Left hindlimb (tissue), 1 donor: ENCODE results near the gene DIP2C.
"Not testable (repeated sequence)": the region's sequence is repeated elsewhere in the genome, so short reads cannot be mapped to it uniquely, and the experiment has no call there.

ENCODE experiments used
- DNase-seq: peaks from one replicate; pipeline ENCODE4 v3.0.0-alpha.2; 2018

DIP2C gene

DNA sequence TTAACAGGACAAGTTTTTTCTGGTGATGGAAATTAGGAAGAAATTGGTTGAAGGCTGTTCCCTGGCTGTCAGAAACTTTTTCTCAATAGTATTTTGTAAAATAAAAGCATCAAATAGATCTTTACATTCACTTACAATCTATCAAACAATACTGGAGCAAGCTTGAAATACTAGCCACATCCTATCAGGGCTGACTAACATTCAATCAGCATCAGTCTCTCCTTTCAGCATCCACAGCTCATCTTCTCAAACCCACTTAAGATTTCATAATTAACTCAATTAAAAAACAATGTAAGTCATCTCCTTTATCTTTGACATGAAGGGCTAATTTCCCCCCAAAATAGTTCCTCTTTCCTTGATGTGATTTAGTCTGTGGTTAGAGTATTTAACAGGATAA is 80.2 kb downstream of the DIP2C start:
- no peak for DNase-seq

DNA sequence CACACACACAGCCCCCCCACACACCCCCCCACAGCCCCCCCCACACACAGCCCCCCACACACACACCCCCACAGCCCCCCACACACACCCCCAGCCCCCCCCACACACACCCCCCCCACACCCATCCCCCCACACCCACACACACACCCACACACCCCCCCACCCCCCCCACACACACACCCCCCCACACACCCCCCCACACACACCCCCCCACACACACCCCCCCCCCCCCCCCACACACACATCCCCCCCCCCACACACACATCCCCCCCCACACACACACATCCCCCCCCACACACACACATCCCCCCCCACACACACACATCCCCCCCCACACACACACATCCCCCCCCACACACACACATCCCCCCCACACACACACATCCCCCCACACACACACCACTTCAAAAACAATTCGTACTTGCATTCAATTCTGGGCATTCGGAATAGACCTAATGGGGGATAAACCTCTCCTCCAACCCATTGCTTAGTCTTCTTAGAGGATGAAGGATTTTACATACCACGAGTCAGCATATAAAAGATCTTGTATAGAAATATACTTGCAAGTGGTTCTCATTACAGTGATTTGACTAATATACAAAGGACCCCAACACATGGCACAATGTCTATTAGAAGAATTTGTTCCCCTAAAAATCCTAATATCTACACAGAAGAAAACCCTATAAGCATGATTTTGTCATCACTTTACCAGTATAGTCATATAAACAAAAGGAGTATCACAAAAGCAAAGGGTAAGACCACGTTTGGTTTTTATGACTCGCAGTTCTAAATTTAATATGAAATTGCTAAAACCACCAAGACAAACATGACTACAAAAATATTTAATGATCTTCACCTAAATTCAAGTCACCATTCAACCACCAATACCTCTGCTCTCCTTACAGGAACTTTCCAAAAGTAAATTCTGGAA is 80.9 kb downstream of the DIP2C start:
- no peak for DNase-seq

- peak; percentile 39 for DNase-seq
These were observed 81.8 kb downstream of the DIP2C start for GRCh38 chr10:607545-608185.

DNA sequence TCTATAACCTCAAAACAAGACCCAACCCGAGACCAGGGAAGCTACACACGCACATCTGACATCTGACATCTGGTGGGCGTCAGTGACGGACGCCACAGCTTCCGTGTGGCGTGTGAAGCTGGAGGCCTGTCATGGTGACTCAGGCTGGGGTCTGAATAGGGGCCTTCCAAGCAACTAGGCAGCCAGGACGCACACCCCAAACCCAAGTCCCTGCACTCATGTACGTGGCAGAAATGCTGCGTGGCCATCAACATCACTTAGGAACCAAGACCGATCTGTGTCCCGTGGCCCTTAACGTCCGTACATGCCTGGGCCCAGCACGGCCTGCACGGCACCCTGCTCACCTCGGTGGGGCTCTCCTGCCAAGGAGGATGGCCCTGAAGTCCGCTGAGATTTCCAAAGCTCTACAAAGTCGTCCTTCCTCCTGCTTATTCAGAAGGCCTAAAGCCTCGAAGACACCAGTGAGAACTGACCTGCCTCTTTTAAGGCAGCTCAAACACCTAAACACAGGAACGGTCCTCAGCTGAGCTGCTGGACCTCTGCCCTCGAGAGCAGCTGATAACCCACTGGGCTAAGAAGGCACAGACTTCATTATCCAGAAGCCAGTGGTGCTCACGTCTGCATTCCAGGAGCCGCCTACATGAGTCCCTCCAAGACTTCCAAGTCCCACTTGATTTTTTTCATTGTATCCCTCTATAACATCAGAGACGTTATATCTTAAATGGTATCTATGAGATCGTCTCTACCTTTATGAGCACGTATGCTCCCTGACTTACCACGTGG is 82.5 kb downstream of the DIP2C start:
- DNase-seq: peak; percentile 23

- peak; percentile 10 for DNase-seq
These were observed 83.7 kb downstream of the DIP2C start for GRCh38 chr10:605632-606325.

- peak; percentile 23 for DNase-seq
These were observed 84.5 kb downstream of the DIP2C start for GRCh38 chr10:604716-605631.

GRCh38 chr10:603745-604144 is 85.7 kb downstream of the DIP2C start:
- DNase-seq: no peak

GRCh38 chr10:602391-603005 is 87.0 kb downstream of the DIP2C start:
- DNase-seq: peak; percentile 10

GRCh38 chr10:601660-601963 is 87.9 kb downstream of the DIP2C start:
- no peak for DNase-seq

DNA sequence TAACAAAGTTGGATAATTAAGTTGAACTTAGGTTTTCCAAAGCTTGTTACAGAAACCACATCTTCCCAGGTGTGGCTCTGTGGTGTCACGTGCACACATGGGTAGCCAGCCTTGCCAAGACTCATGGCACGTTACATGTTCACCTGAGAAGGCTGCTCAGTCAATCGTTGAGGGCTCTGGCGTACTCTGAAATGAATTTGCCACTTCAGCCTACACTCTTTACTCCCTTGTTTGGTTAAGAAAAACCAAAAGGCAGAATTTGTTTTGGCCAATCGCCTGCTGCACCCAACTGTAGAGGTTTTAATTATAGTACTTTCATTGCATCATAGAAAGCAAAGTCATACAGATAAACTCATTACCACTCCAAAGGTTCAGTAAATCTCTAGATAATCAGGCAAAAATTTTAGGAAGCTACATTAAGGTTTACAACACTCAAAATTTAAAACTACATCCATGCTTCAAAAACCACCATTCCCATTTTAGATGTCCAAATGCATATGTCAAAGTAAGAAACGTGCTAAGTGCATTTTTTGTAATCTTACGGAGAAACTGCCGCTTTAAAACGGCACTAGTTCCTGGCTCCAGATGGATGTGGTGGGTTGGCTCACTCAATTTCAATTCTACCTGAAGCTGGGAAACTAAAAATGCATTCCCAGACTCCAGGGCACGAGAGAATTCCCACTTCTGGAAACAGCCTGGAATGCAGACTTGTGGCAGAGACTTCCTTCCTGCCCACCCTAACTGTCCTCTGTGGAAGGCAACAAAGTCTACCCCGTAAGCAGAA is 88.4 kb downstream of the DIP2C start:
- no peak for DNase-seq

DNA sequence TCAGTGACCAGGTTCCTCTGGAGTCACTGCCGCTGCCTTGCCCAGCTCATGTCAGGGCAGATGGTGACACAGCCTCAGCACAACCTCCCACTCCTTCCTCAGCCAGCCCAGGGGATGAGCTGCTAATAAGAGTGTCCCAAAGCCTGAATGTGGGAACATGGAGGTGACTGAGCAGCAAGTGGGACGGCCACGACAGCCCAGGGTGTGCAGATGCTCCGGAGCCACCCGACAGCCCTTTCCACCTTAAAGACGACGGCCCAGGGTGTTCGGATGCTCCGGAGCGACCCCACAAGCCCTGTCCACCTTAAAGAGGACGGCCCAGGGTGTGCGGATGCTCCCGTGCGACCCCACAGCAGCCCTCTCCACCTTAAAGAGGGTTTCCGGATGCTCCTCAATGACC is 89.2 kb downstream of the DIP2C start:
- DNase-seq: no peak

DNA sequence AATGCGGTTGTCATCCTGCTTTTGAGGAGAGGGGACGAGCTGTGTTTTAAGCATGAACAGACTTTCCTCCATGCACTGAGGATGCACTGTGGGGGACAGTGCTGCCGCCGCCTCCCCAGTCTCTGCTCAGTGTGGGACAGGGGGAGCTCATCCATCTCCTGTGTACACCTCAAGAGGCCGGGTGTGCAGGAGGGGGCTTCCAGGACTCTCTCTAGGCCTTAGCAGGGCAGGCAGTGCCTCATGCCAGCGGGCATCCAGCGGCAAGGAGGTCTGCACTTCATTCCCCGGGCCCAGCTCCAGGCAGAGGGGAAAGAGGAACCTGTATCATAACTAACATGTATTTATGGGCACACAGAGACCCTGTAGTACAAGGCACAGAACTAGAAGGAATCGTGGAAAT is 89.7 kb downstream of the DIP2C start:
- no peak for DNase-seq

GRCh38 chr10:598415-599170 is 90.9 kb downstream of the DIP2C start:
- DNase-seq: no peak

DNA sequence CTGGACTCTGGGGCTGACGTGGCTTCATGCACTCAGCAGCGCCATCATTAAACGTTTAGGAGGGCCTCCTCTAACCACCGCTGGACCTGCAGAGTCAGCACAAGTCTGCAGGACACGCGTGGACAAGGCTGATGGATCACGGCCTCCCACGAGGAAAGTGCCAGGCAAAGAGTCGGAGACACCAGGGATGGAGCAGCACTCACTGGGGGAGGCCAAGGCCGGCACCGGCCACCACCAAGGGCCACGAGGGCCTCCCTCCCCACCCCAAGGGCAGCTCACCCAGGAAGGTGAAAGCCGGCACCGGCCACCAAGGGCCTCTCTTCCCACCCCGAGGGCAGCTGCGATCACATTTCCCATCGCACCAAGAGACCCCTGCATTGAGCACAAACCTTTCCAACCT is 91.5 kb downstream of the DIP2C start:
- DNase-seq: no peak

DNA sequence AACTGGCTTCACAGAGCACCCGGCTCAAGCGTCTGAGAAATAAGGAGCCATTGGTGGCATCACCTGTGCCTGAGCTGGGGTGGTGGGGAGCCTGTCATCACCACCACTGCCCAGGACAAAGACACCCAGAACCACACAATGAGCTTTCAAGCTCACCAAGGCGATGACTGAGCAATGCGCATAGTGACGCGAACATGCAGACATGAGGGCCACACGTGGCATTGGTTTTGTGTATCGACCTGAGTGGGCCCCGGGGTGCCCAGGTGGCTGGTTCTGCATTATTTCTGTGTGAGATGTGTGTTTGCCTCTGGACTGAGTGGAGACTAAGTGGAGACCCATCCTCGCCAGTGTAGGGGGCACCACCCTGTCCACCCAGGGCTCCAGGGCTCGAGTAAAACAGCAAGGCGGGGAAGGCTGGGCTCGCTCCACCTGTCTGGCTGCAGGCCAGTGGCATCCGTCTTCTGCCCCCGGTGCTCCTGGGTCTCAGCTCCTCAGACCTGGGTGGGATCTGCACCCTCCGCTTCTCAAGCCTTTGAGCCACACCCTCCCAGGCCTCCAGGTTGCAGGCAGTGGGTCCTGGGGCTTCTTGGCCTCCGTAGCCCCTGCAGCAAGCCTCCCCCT is 92.6 kb downstream of the DIP2C start:
- DNase-seq: no peak

- DNase-seq: not testable (repeated sequence)
These were observed 93.3 kb downstream of the DIP2C start for GRCh38 chr10:596131-596530.

DNA sequence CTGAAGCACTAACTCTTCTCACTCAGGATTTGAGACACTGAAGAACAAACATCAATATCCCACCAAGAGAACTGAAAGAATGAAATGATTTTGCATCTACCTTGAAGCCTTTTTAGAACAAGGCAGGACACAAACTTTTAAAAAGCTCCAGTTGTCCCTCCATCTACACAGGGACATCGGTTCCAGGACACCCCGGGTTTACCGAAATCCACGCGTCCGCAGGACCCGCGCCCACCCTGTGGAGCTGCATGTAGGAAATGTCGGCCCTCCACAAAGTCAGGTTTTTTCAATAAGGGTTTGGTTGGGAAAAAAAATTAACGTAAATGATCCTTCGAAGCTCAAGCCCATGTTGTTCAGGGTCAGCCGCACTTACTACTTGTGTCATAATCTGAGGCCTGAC is 94.0 kb downstream of the DIP2C start:
- no peak for DNase-seq

GRCh38 chr10:594584-595270 is 94.7 kb downstream of the DIP2C start:
- no peak for DNase-seq
